IPS-15b (cell line): ENCODE results near the gene JARID2.

Experiments
- H3K27me3 ChIP-seq: one replicate; pipeline ENCODE4 v1.6.1; 2013; ENCODE audit warnings: low read length; ENCODE audit not compliant: control insufficient read depth, insufficient read depth
- H3K36me3 ChIP-seq: one replicate; pipeline ENCODE4 v1.6.1; 2013; ENCODE audit warnings: low read length; ENCODE audit not compliant: control insufficient read depth, insufficient read depth
- H3K4me1 ChIP-seq: one replicate; pipeline ENCODE4 v1.6.1; 2013; ENCODE audit warnings: mild to moderate bottlenecking, low read length; ENCODE audit not compliant: control insufficient read depth, insufficient read depth
- H3K4me3 ChIP-seq: one replicate; pipeline ENCODE4 v1.5.1; 2013; ENCODE audit warnings: low read depth, low read length
- H3K9ac ChIP-seq: one replicate; pipeline ENCODE4 v1.6.1; 2013; ENCODE audit warnings: low read depth, mild to moderate bottlenecking, low read length
- H3K9me3 ChIP-seq: one replicate; pipeline ENCODE4 v1.6.1; 2013; ENCODE audit warnings: mild to moderate bottlenecking, low read length; ENCODE audit not compliant: control insufficient read depth, insufficient read depth

The JARID2 gene

GRCh38 chr6:15439410-15440025 lies 193.6 kb downstream of the JARID2 start:
- H3K36me3 ChIP-seq = no peaks in the 10 kb centered on the region
- H3K4me3 ChIP-seq = no peak overlapping the region
- no peak overlapping the region for H3K9ac ChIP-seq
- H3K9me3 ChIP-seq = no peaks in the 10 kb centered on the region
- no peaks in the 10 kb centered on the region for H3K27me3 ChIP-seq
- H3K4me1 ChIP-seq = peaks cover 61% of the 10 kb centered on the region

- H3K4me1 ChIP-seq = peaks cover 60% of the 10 kb centered on the region
- H3K4me3 ChIP-seq = no peak overlapping the region
- H3K9me3 ChIP-seq = no peaks in the 10 kb centered on the region
- H3K9ac ChIP-seq = no peak overlapping the region
- H3K27me3 ChIP-seq = no peaks in the 10 kb centered on the region
- H3K36me3 ChIP-seq = no peaks in the 10 kb centered on the region
These were observed 194.2 kb downstream of the JARID2 start for GRCh38 chr6:15440040-15440439.

- Histone ChIP-seq H3K9ac (no peak overlapping the region), H3K4me3 (no peak overlapping the region), H3K4me1 (peaks cover 66% of the 10 kb centered on the region)
These were observed 195.5 kb downstream of the JARID2 start for GRCh38 chr6:15441215-15441868.

GRCh38 chr6:15441981-15442380 lies 196.1 kb downstream of the JARID2 start:
- Histone ChIP-seq H3K27me3 (no peaks in the 10 kb centered on the region), H3K9ac (no peak overlapping the region), H3K9me3 (no peaks in the 10 kb centered on the region), H3K4me1 (peaks cover 66% of the 10 kb centered on the region), H3K36me3 (no peaks in the 10 kb centered on the region), H3K4me3 (no peak overlapping the region)

More at GRCh38 chr6:15441215-15441868, 195.5 kb downstream of the JARID2 start:
- H3K9me3 ChIP-seq = no peaks in the 10 kb centered on the region
- no peaks in the 10 kb centered on the region for H3K36me3 ChIP-seq
- H3K27me3 ChIP-seq = no peaks in the 10 kb centered on the region

GRCh38 chr6:15442467-15442866 lies 196.6 kb downstream of the JARID2 start:
- H3K4me3 ChIP-seq = no peak overlapping the region
- H3K9ac ChIP-seq = no peak overlapping the region
- H3K27me3 ChIP-seq = no peaks in the 10 kb centered on the region
- no peaks in the 10 kb centered on the region for H3K9me3 ChIP-seq
- H3K36me3 ChIP-seq = no peaks in the 10 kb centered on the region
- H3K4me1 ChIP-seq = peaks cover 61% of the 10 kb centered on the region

- H3K9me3 ChIP-seq = no peaks in the 10 kb centered on the region
- no peaks in the 10 kb centered on the region for H3K36me3 ChIP-seq
- no peak overlapping the region for H3K9ac ChIP-seq
- no peak overlapping the region for H3K4me3 ChIP-seq
- H3K4me1 ChIP-seq = peaks cover 59% of the 10 kb centered on the region
- no peaks in the 10 kb centered on the region for H3K27me3 ChIP-seq
These were observed 197.4 kb downstream of the JARID2 start for GRCh38 chr6:15443119-15443830.

GRCh38 chr6:15444081-15444731 lies 198.3 kb downstream of the JARID2 start:
- peaks cover 58% of the 10 kb centered on the region for H3K4me1 ChIP-seq
- no peaks in the 10 kb centered on the region for H3K27me3 ChIP-seq
- no peaks in the 10 kb centered on the region for H3K36me3 ChIP-seq
- H3K9ac ChIP-seq = no peak overlapping the region
- no peak overlapping the region for H3K4me3 ChIP-seq
- no peaks in the 10 kb centered on the region for H3K9me3 ChIP-seq

GRCh38 chr6:15444881-15445280 lies 199.0 kb downstream of the JARID2 start:
- H3K9ac ChIP-seq = no peak overlapping the region
- no peak overlapping the region for H3K4me3 ChIP-seq
- peaks cover 55% of the 10 kb centered on the region for H3K4me1 ChIP-seq
- H3K27me3 ChIP-seq = no peaks in the 10 kb centered on the region
- no peaks in the 10 kb centered on the region for H3K9me3 ChIP-seq
- H3K36me3 ChIP-seq = no peaks in the 10 kb centered on the region

GRCh38 chr6:15447546-15448267 lies 201.8 kb downstream of the JARID2 start:
- no peak overlapping the region for H3K9ac ChIP-seq
- no peak overlapping the region for H3K4me3 ChIP-seq

GRCh38 chr6:15449011-15449410 lies 203.1 kb downstream of the JARID2 start:
- peaks cover 15% of the 10 kb centered on the region for H3K36me3 ChIP-seq
- peaks cover 44% of the 10 kb centered on the region for H3K4me1 ChIP-seq
- H3K9me3 ChIP-seq = no peaks in the 10 kb centered on the region
- H3K4me3 ChIP-seq = no peak overlapping the region
- H3K9ac ChIP-seq = no peak overlapping the region
- H3K27me3 ChIP-seq = no peaks in the 10 kb centered on the region

More at GRCh38 chr6:15447546-15448267, 201.8 kb downstream of the JARID2 start:
- H3K36me3 ChIP-seq = peaks cover 10% of the 10 kb centered on the region
- H3K4me1 ChIP-seq = peaks cover 53% of the 10 kb centered on the region
- no peaks in the 10 kb centered on the region for H3K9me3 ChIP-seq
- no peaks in the 10 kb centered on the region for H3K27me3 ChIP-seq

GRCh38 chr6:15451738-15452137 lies 205.9 kb downstream of the JARID2 start:
- H3K4me3 ChIP-seq = no peak overlapping the region
- H3K9me3 ChIP-seq = no peaks in the 10 kb centered on the region
- H3K9ac ChIP-seq = no peak overlapping the region
- peaks cover 15% of the 10 kb centered on the region for H3K36me3 ChIP-seq
- H3K27me3 ChIP-seq = no peaks in the 10 kb centered on the region
- H3K4me1 ChIP-seq = peaks cover 31% of the 10 kb centered on the region
